Measurements from ENCODE around the gene GTF3C1. TPM values are rescaled to one million over a fixed set of nuclear protein-coding genes. Genes with fewer than 3 reads are reported as not detected.

GTF3C1 gene
- total and polyA plus RNA-seq, 2 experiments from 2014 or later, result 33.4 to 52.1 TPM

DNA sequence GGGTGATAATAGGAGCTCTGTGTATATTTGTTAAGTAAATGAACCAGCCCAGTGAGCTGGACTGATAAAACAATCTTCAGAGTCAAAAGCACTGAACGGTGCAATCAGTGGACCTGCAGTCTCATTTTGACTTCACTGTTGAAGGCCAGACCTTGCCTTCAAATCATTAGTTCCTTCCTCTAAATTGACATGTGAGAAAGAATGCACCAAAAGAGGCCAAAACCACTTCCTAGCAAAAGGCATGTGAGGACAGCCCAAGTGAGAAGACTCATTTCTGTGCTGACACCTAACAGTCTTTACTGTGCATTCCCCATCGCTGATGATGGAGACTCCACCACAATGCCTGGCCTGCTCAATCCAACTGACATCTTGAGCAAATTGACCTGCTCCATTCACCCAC, 10.6 kb downstream of the GTF3C1 start:
- Histone ChIP-seq H3K27me3 (replicated peaks; ENCODE audit: insufficient read depth) (no peaks in the 10 kb centered on the region), H3K79me2 (ENCODE audit: insufficient read depth) (0 out of 2 replicates have a peak, but pooled peaks cover 13% of the 10 kb centered on the region), H3K9me2 (ENCODE audit: insufficient read depth) (no peaks in the 10 kb centered on the region), H3F3A (ENCODE audit: insufficient read depth) (no peaks in the 10 kb centered on the region; the same call in 1 of the 2 replicates), H3K9ac (no peak overlapping the region), H2AFZ (no peak overlapping the region), H3K27ac (no peak overlapping the region), H4K20me1 (ENCODE audit: insufficient read depth) (no peaks in the 10 kb centered on the region; the same call in 1 of the 2 replicates), H3K4me1 (ENCODE audit: insufficient read depth) (no peaks in the 10 kb centered on the region), H3K4me2 (ENCODE audit: unreplicated experiment) (no peak overlapping the region), H3K9me3 (ENCODE audit: low read depth) (no peaks in the 10 kb centered on the region), H3K36me3 (ENCODE audit: low read depth) (peaks cover 72% of the 10 kb centered on the region), H3K4me3 (no peak overlapping the region)
- no peak for TF ChIP-seq EZH2phosphoT487 (IDR thresholded peaks at IDR 0.05; ENCODE audit: insufficient read depth, low read depth)
- no peak for TF ChIP-seq EZH2 (IDR thresholded peaks at IDR 0.05; ENCODE audit: insufficient read depth, poor library complexity, severe bottlenecking)
- DNase-seq, result no peak
- in situ Hi-C loops (cut with MboI), result no loop called here
- WGBS, 2 experiments (ENCODE audit: low coverage in 1 of 2, low lambda C conversion rate in 2 of 2, missing lambda C conversion rate in 2 of 2), result 100% methylated on average over 2 of the region's 2 CpGs

DNA sequence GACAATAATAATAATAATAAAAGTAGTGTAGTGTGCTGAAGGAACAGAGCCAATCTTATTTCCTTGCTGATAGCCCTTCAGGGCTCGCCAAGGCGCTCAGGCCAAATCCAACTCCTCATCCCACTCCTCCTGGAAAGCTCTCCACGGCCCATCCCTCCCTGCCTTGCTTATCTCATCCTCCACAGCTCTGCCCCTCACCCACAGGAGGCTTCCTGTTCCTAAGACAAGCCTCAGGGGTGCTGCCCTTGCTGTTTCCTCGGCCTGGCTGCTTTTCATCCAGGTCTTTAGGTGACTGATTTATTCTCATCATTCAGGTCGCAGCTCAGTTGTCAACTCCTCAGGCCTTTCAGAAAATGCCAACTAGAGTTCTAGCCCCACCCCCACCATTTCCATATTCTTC, 11.2 kb downstream of the GTF3C1 start:
- Histone ChIP-seq H3K27me3 (replicated peaks; ENCODE audit: insufficient read depth) (no peaks in the 10 kb centered on the region), H3K79me2 (ENCODE audit: insufficient read depth) (0 out of 2 replicates have a peak, but pooled peaks cover 13% of the 10 kb centered on the region), H3K9me2 (ENCODE audit: insufficient read depth) (no peaks in the 10 kb centered on the region), H3F3A (ENCODE audit: insufficient read depth) (no peaks in the 10 kb centered on the region; the same call in 1 of the 2 replicates), H3K4me3 (no peak overlapping the region), H2AFZ (no peak overlapping the region), H3K9ac (no peak overlapping the region), H3K4me2 (ENCODE audit: unreplicated experiment) (no peak overlapping the region), H4K20me1 (ENCODE audit: insufficient read depth) (no peaks in the 10 kb centered on the region; the same call in 1 of the 2 replicates), H3K27ac (no peak overlapping the region), H3K4me1 (ENCODE audit: insufficient read depth) (no peaks in the 10 kb centered on the region), H3K36me3 (ENCODE audit: low read depth) (peaks cover 72% of the 10 kb centered on the region), H3K9me3 (ENCODE audit: low read depth) (no peaks in the 10 kb centered on the region)
- DNase-seq, result no peak
- TF ChIP-seq EZH2 (IDR thresholded peaks at IDR 0.05; ENCODE audit: insufficient read depth, poor library complexity, severe bottlenecking) (no peak), EZH2phosphoT487 (IDR thresholded peaks at IDR 0.05; ENCODE audit: insufficient read depth, low read depth) (no peak)
- in situ Hi-C loops (cut with MboI), result no loop called here
- WGBS, 2 experiments (ENCODE audit: low coverage in 1 of 2, low lambda C conversion rate in 2 of 2, missing lambda C conversion rate in 2 of 2), result 71 to 72% methylated on average over 5 of the region's 5 CpGs

DNA sequence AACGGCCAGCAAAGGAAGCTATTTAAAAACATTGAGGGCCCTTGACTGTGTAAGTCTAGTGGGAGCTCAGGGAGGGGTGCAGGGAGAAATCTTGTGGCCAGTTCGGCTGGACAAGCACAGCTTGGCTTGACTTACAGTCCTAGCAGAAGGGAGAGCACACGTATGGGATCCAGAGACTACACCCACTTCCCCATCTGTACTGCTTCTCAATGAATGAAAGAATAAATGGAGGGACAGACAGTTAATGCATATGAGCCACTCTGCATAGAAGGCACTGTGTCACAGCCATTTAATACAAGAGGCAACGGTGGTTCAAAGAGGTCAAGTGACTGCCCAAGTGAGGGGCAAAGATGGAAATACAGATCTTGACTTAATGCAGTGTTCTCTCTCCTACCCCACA, 15.5 kb downstream of the GTF3C1 start:
- Histone ChIP-seq H3K36me3 (ENCODE audit: low read depth) (peaks cover 60% of the 10 kb centered on the region; the same call in 1 of the 2 replicates), H2AFZ (no peak overlapping the region), H3F3A (ENCODE audit: insufficient read depth) (no peaks in the 10 kb centered on the region; the same call in 1 of the 2 replicates), H3K9ac (no peak overlapping the region), H4K20me1 (ENCODE audit: insufficient read depth) (no peaks in the 10 kb centered on the region; the same call in 1 of the 2 replicates), H3K27ac (no peak overlapping the region), H3K4me3 (no peak overlapping the region), H3K27me3 (replicated peaks; ENCODE audit: insufficient read depth) (no peaks in the 10 kb centered on the region), H3K9me3 (ENCODE audit: low read depth) (no peaks in the 10 kb centered on the region), H3K79me2 (ENCODE audit: insufficient read depth) (no peaks in the 10 kb centered on the region), H3K4me1 (ENCODE audit: insufficient read depth) (peaks cover 9% of the 10 kb centered on the region; the same call in 1 of the 2 replicates), H3K9me2 (ENCODE audit: insufficient read depth) (no peaks in the 10 kb centered on the region), H3K4me2 (ENCODE audit: unreplicated experiment) (no peak overlapping the region)
- no peak for TF ChIP-seq EZH2phosphoT487 (IDR thresholded peaks at IDR 0.05; ENCODE audit: insufficient read depth, low read depth)
- no peak for TF ChIP-seq EZH2 (IDR thresholded peaks at IDR 0.05; ENCODE audit: insufficient read depth, poor library complexity, severe bottlenecking)
- WGBS, 2 experiments (ENCODE audit: low coverage in 1 of 2, low lambda C conversion rate in 2 of 2, missing lambda C conversion rate in 2 of 2), result 77 to 79% methylated on average over 4 of the region's 4 CpGs
- no peak for DNase-seq
- in situ Hi-C loops (cut with MboI), result no loop called here

DNA sequence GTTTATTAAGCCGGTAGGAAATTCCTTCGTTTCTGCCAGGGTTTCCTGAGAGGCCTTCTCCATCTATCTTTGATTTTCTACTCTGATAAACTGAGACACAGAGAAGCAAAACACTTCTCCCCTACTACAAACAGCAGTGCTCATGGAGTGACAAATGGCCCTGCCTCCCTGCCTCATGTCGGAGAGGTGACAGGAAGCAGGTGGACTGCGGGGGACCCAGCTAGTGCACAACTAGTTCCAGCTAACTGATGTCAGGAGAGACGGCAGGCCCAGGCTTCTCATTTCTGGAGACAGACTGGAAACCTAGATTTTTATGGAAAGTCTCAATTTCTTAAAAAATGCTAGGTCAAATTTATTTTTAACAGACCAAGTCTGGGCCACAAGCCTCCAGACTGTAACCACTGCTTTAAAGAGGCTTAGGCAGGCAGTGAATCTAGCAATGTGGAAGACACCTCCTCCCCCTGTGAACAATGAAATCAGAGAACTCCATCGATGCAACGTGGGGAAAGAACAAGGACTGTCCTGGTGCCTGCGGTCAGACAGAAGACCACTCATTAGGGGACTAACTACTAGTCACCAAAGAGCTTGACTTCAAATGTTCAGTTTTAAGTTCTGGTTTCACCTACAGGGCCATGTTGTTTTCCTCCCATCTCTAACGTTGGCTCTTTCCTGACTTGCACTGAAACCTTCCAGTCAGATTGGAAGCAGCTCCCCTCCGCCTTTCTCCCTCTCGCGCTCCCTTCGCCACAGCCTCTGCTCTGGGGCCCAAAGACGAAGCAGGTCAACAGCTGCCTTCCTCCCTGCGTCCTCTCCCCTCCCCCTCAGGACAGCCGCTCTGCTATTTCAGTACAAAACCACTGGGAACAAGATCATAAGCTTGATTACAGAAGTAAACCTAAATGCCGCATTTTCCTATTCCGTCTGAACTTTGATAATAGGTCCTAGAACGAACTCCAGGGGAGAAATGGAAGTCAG, 17.6 kb downstream of the GTF3C1 start:
- H3F3A ChIP-seq (ENCODE audit: insufficient read depth), result no peaks in the 10 kb centered on the region; the same call in 1 of the 2 replicates
- in situ Hi-C loops (cut with MboI), result no loop called here
- no peaks in the 10 kb centered on the region for H3K9me2 ChIP-seq (ENCODE audit: insufficient read depth)
- no peak overlapping the region for H3K4me2 ChIP-seq (ENCODE audit: unreplicated experiment)
- TF ChIP-seq EZH2phosphoT487 (IDR thresholded peaks at IDR 0.05; ENCODE audit: insufficient read depth, low read depth), result no peak
- no peak for TF ChIP-seq EZH2 (IDR thresholded peaks at IDR 0.05; ENCODE audit: insufficient read depth, poor library complexity, severe bottlenecking)
- WGBS, 2 experiments (ENCODE audit: low coverage in 1 of 2, low lambda C conversion rate in 2 of 2, missing lambda C conversion rate in 2 of 2), result 88 to 91% methylated on average over 19 of the region's 19 CpGs
- no peak overlapping the region for H2AFZ ChIP-seq
- no peaks in the 10 kb centered on the region for H3K27me3 ChIP-seq (replicated peaks; ENCODE audit: insufficient read depth)
- no peak for DNase-seq
- no peaks in the 10 kb centered on the region for H3K9me3 ChIP-seq (ENCODE audit: low read depth)
- no peak overlapping the region for H3K9ac ChIP-seq
- no peaks in the 10 kb centered on the region for H3K79me2 ChIP-seq (ENCODE audit: insufficient read depth)
- no peaks in the 10 kb centered on the region; the same call in 1 of the 2 replicates for H4K20me1 ChIP-seq (ENCODE audit: insufficient read depth)
- no peak overlapping the region for H3K27ac ChIP-seq
- no peak overlapping the region for H3K4me3 ChIP-seq
- H3K4me1 ChIP-seq (ENCODE audit: insufficient read depth), result peaks cover 9% of the 10 kb centered on the region; the same call in 1 of the 2 replicates
- peaks cover 68% of the 10 kb centered on the region for H3K36me3 ChIP-seq (ENCODE audit: low read depth)
